Ishikawa (cell line): Measurements from ENCODE around the gene NEU4.

Experiments used
- CEBPB ChIP-seq: IDR thresholded peaks from 2 replicates; pipeline ENCODE4 v1.6.1; 2012
- CREB1 ChIP-seq: IDR thresholded peaks from 2 replicates; pipeline ENCODE4 v1.6.1; 2012; ENCODE audit warnings: low read depth
- EGR1 ChIP-seq: IDR thresholded peaks from 2 replicates; pipeline ENCODE4 v1.6.1; 2012
- EP300 ChIP-seq: IDR thresholded peaks from 2 replicates; pipeline ENCODE4 v1.6.1; 2012; ENCODE audit warnings: borderline replicate concordance
- FOXM1 ChIP-seq: IDR thresholded peaks from 2 replicates; pipeline ENCODE4 v1.6.1; 2012; ENCODE audit warnings: low read depth, borderline replicate concordance
- NFIC ChIP-seq: IDR thresholded peaks from 2 replicates; pipeline ENCODE4 v1.6.1; 2012
- RAD21 ChIP-seq: IDR thresholded peaks from 2 replicates; pipeline ENCODE4 v1.6.1; 2012; ENCODE audit warnings: low read depth
- TAF1 ChIP-seq: IDR thresholded peaks from 2 replicates; pipeline ENCODE4 v1.6.1; 2012; ENCODE audit warnings: low read depth, mild to moderate bottlenecking
- TCF12 ChIP-seq: IDR thresholded peaks from 2 replicates; pipeline ENCODE4 v1.6.1; 2012; ENCODE audit warnings: low read depth
- TEAD4 ChIP-seq: IDR thresholded peaks from 2 replicates; pipeline ENCODE4 v1.6.1; 2012
- YY1 ChIP-seq: IDR thresholded peaks from 2 replicates; pipeline ENCODE4 v1.6.1; 2012; ENCODE audit warnings: low read depth
- ZBTB7A ChIP-seq: IDR thresholded peaks from 2 replicates; pipeline ENCODE4 v1.6.1; 2012; ENCODE audit warnings: low read depth
- TF ChIP-seq, protein P1 (sequence below): IDR thresholded peaks from 2 replicates; pipeline ENCODE4 v1.6.1; 2012; ENCODE audit warnings: low read depth, mild to moderate bottlenecking
- TF ChIP-seq, protein P2 (sequence below): IDR thresholded peaks from 2 replicates; pipeline ENCODE4 v1.6.1; 2012
- TF ChIP-seq, protein P3 (sequence below): IDR thresholded peaks from 2 replicates; pipeline ENCODE4 v1.6.1; 2012

Gene NEU4

DNA sequence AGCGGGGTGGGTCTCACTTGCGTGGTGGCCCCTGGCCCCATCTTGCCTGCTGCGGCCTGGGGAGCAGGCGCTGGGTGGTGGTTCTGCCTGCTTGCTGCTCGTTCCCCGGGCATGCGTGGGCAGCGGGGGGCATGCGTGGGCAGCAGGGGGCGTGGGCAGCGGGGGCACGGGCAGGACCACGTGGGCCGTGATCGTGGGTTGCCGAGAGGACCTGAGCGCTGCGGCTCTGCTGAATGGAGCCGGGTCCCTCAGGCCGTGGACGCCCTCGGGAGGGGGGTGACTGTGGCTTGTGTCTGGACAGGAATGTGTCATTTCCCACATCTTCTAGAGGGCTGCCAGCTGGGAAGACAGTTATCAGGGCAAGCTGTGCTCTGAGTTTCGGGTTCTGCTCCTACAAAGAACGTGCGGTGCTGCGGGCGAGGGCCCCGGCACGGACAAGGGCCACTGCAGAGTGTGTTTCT lies 40.7 kb upstream of the NEU4 start:
- no peak for TF ChIP-seq EGR1
- no peak for TF ChIP-seq CEBPB
- no peak for TF ChIP-seq ZBTB7A
- TF ChIP-seq TEAD4: no peak
- TF ChIP-seq, protein P1, sequence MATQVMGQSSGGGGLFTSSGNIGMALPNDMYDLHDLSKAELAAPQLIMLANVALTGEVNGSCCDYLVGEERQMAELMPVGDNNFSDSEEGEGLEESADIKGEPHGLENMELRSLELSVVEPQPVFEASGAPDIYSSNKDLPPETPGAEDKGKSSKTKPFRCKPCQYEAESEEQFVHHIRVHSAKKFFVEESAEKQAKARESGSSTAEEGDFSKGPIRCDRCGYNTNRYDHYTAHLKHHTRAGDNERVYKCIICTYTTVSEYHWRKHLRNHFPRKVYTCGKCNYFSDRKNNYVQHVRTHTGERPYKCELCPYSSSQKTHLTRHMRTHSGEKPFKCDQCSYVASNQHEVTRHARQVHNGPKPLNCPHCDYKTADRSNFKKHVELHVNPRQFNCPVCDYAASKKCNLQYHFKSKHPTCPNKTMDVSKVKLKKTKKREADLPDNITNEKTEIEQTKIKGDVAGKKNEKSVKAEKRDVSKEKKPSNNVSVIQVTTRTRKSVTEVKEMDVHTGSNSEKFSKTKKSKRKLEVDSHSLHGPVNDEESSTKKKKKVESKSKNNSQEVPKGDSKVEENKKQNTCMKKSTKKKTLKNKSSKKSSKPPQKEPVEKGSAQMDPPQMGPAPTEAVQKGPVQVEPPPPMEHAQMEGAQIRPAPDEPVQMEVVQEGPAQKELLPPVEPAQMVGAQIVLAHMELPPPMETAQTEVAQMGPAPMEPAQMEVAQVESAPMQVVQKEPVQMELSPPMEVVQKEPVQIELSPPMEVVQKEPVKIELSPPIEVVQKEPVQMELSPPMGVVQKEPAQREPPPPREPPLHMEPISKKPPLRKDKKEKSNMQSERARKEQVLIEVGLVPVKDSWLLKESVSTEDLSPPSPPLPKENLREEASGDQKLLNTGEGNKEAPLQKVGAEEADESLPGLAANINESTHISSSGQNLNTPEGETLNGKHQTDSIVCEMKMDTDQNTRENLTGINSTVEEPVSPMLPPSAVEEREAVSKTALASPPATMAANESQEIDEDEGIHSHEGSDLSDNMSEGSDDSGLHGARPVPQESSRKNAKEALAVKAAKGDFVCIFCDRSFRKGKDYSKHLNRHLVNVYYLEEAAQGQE: no peak
- TF ChIP-seq FOXM1: no peak
- TF ChIP-seq RAD21: no peak
- TF ChIP-seq, protein P2, sequence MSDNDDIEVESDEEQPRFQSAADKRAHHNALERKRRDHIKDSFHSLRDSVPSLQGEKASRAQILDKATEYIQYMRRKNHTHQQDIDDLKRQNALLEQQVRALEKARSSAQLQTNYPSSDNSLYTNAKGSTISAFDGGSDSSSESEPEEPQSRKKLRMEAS: no peak
- no peak for TF ChIP-seq NFIC
- TF ChIP-seq, protein P3, sequence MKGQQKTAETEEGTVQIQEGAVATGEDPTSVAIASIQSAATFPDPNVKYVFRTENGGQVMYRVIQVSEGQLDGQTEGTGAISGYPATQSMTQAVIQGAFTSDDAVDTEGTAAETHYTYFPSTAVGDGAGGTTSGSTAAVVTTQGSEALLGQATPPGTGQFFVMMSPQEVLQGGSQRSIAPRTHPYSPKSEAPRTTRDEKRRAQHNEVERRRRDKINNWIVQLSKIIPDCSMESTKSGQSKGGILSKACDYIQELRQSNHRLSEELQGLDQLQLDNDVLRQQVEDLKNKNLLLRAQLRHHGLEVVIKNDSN: no peak
- TF ChIP-seq YY1: no peak
- no peak for TF ChIP-seq EP300
- TF ChIP-seq TAF1: no peak
- TF ChIP-seq CREB1: no peak

DNA sequence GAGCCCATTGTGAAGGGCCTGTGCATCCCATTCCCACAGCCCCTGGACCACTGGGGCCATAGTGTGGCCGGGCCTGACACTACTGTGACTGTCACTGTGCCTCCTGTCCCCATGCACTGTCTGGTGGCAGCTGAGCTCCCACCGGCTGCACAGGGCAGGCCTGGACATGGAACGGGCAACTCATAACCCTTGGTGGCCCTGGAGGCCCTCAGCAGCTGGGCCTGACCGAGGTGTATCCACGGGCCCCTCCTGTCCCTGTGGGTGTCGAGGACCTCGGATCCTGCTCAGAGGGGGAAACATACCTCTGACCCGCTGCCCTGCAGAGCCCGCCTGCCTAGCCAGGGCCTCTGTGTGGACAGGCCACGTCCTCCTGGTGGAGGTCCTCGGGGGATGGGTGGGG lies 40.1 kb upstream of the NEU4 start:
- TF ChIP-seq ZBTB7A: no peak
- TF ChIP-seq CEBPB: no peak
- no peak for TF ChIP-seq TCF12
- TF ChIP-seq TEAD4: no peak
- no peak for TF ChIP-seq EGR1
- TF ChIP-seq, protein P2: no peak
- TF ChIP-seq, protein P3: no peak
- TF ChIP-seq EP300: no peak
- no peak for TF ChIP-seq NFIC
- TF ChIP-seq YY1: no peak
- no peak for TF ChIP-seq RAD21
- TF ChIP-seq FOXM1: no peak
- TF ChIP-seq, protein P1: no peak
- TF ChIP-seq TAF1: no peak
- no peak for TF ChIP-seq CREB1

DNA sequence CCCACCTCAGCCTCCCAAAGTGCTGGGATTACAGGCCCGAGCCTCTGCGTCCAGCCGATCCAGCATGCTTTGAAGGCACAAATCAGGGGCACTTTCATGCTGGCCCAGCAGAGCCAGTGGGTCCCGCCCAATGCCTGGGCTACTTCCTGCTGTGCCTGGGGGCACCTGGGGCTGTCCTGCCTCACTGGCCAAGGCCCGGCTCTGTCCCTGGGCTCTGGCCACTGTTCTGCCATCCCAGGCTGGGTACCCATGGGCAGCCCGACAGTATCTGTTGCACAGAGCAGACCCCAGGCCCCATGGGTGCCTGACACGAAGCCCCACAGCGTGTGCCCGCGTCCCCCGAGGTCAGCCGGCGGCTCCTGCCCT lies 39.2 kb upstream of the NEU4 start:
- TF ChIP-seq RAD21 (no peak), FOXM1 (no peak), CREB1 (no peak)
- TF ChIP-seq, protein P3: no peak

DNA sequence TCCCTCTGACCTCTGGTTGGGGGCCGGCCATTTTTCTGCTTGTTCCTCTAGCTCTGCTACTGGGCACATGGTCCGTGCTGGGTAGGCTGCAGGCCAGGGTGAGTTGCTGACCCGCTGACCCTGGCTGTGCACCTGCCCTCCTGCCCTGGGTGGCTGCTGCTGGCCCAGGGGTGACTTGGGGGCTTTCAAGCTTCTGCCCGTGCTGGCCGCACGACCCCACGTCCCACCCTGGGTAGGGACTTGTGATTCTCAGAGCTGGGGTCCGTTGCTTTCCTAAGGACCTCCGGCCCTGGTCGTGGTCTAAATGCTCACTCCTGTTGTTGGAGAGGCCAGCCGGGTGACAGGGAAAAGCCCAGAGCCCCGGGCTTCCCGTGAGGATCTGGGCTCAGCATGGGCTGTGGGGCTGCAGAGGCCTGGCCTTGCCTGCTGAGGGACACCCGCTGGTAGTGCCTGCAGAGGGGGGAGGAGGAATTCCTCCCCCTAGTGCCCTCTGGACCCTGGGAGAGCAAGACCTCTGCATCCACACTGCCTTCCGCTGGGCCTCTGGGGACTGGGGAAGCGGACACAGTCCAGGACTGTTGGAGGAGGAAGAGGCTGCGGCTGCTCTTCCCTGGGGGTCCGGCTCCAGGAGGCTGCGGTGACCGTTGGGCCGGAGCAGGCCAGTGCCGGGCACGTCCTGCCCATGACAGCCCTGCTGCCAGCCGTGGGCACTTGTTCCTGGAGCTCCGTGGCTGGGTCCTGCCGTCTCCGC lies 38.6 kb upstream of the NEU4 start:
- TF ChIP-seq, protein P2: no peak
- TF ChIP-seq EGR1 (no peak), CEBPB (no peak), TCF12 (no peak), ZBTB7A (no peak), RAD21 (no peak), FOXM1 (no peak), TEAD4 (no peak), NFIC (no peak), TAF1 (no peak)
- TF ChIP-seq, protein P3: no peak
- TF ChIP-seq, protein P1: no peak
